Naive B cell (primary cell): ENCODE measurements around the gene DNASE1L3. TPM values are rescaled to one million over a fixed set of nuclear protein-coding genes. Genes with fewer than 3 reads are reported as not detected.
A peak's percentile ranks its signal among the peaks of the same experiment; 100 is the strongest.
"Not testable (repeated sequence)": the region's sequence is repeated elsewhere in the genome, so short reads cannot be mapped to it uniquely, and the experiment has no call there.

Source experiments
- ATAC-seq, 2 donors: fragments of 150-1000 bp; cut with Tn5 transposase; 2 replicates each; pipeline ENCODE4 v1.10.0; 2021; ENCODE audit warnings: low read depth in 2 of 2, mild to moderate bottlenecking in 2 of 2, moderate library complexity in 2 of 2
- DNase-seq: peaks from one replicate; pipeline ENCODE4 v3.0.0; 2022
- H3K27ac Mint-ChIP-seq, 6 donors: one replicate each; pipeline ENCODE4 v1.8.0; 2020 to 2022; ENCODE audit warnings: mild to moderate bottlenecking in 6 of 6, mixed read lengths in 6 of 6, moderate library complexity in 5 of 6, inconsistent platforms in 2 of 6
- H3K27me3 Mint-ChIP-seq, 3 donors: one replicate each; pipeline ENCODE4 v1.8.0; 2021 to 2022; ENCODE audit warnings: mixed read lengths in 3 of 3, mild to moderate bottlenecking in 1 of 3
- H3K36me3 Mint-ChIP-seq, 2 donors: one replicate each; pipeline ENCODE4 v1.8.0; 2020 to 2022; ENCODE audit warnings: mixed read lengths in 2 of 2, inconsistent platforms in 1 of 2, mild to moderate bottlenecking in 1 of 2
- H3K4me1 Mint-ChIP-seq, 3 donors: one replicate each; pipeline ENCODE4 v1.8.0; 2020 to 2022; ENCODE audit warnings: mixed read lengths in 3 of 3, inconsistent platforms in 1 of 3, mild to moderate bottlenecking in 1 of 3, moderate library complexity in 1 of 3
- H3K4me3 Mint-ChIP-seq, 8 donors: one replicate each; pipeline ENCODE4 v1.8.0; 2020 to 2022; ENCODE audit warnings: mild to moderate bottlenecking in 8 of 8, mixed read lengths in 8 of 8, moderate library complexity in 8 of 8, inconsistent platforms in 2 of 8
- H3K9me3 Mint-ChIP-seq, 7 donors: one replicate each; pipeline ENCODE4 v1.8.0; 2020 to 2022; ENCODE audit warnings: mixed read lengths in 7 of 7, mild to moderate bottlenecking in 5 of 7, inconsistent platforms in 2 of 7, moderate library complexity in 1 of 7
- polyA plus RNA-seq, 6 donors: library from polyadenylated mRNA; unstranded; fragments of 300-500 nt; fragmentation: Illumina TruSeq; gene quantifications; one replicate each; pipeline ENCODE4 v1.2.3, GENCODE V29; 2021; ENCODE audit warnings: low read depth in 6 of 6

The DNASE1L3 gene
- polyA plus RNA-seq, 6 donors from 2014 or later: 8.0 to 41.5 (median 14.4) TPM

- peaks cover 19 to 54% (median 34%) of the 10 kb centered on the region in 3 donors for H3K4me1 Mint-ChIP-seq
Measured at GRCh38 chr3:58242860-58243259, 32.1 kb upstream of the DNASE1L3 start.

GRCh38 chr3:58242340-58242739, 31.6 kb upstream of the DNASE1L3 start:
- H3K4me3 Mint-ChIP-seq: peak overlapping the region in 1 of 8 donors; percentile 25
- no peak overlapping the region for H3K27ac Mint-ChIP-seq
- no peaks in the 10 kb centered on the region for H3K9me3 Mint-ChIP-seq
- no peaks in the 10 kb centered on the region for H3K27me3 Mint-ChIP-seq
- H3K4me1 Mint-ChIP-seq: peaks cover 18 to 54% (median 34%) of the 10 kb centered on the region in 3 donors
- DNase-seq: no peak
- H3K36me3 Mint-ChIP-seq: no peaks in the 10 kb centered on the region
- no peak for ATAC-seq

More at GRCh38 chr3:58242860-58243259, 32.1 kb upstream of the DNASE1L3 start:
- not testable (repeated sequence) for H3K36me3 Mint-ChIP-seq, H3K4me3 Mint-ChIP-seq, DNase-seq, H3K27me3 Mint-ChIP-seq, ATAC-seq, H3K9me3 Mint-ChIP-seq, H3K27ac Mint-ChIP-seq

GRCh38 chr3:58241306-58242044, 30.7 kb upstream of the DNASE1L3 start:
- DNase-seq (no peak), ATAC-seq (no peak)
- peak overlapping the region in 2 of 6 donors; percentile 47 to 89 for H3K27ac Mint-ChIP-seq
- peaks cover 21 to 57% (median 40%) of the 10 kb centered on the region in 3 donors for H3K4me1 Mint-ChIP-seq
- H3K9me3 Mint-ChIP-seq: no peaks in the 10 kb centered on the region
- H3K27me3 Mint-ChIP-seq: no peaks in the 10 kb centered on the region
- H3K4me3 Mint-ChIP-seq: peak overlapping the region in 3 of 8 donors; percentile 6 to 56 (median 25)
- H3K36me3 Mint-ChIP-seq: no peaks in the 10 kb centered on the region

GRCh38 chr3:58238830-58239229, 28.1 kb upstream of the DNASE1L3 start:
- Mint-ChIP-seq H3K27ac (peak overlapping the region in 3 of 6 donors; percentile 69 to 83 (median 74)), H3K36me3 (no peaks in the 10 kb centered on the region), H3K4me3 (peak overlapping the region; percentile 92 to 97 (median 94)), H3K9me3 (no peaks in the 10 kb centered on the region), H3K27me3 (no peaks in the 10 kb centered on the region), H3K4me1 (peaks cover 27 to 56% (median 52%) of the 10 kb centered on the region in 3 donors)
- DNase-seq: no peak
- ATAC-seq: no peak

GRCh38 chr3:58237941-58238681, 27.3 kb upstream of the DNASE1L3 start:
- Mint-ChIP-seq H3K4me1 (peaks cover 32 to 63% (median 57%) of the 10 kb centered on the region in 3 donors), H3K4me3 (peak overlapping the region; percentile 92 to 97 (median 94)), H3K9me3 (no peaks in the 10 kb centered on the region), H3K36me3 (no peaks in the 10 kb centered on the region), H3K27me3 (no peaks in the 10 kb centered on the region), H3K27ac (peak overlapping the region; percentile 66 to 95 (median 86))
- peak; percentile 43 for DNase-seq
- ATAC-seq: peak; percentile 46

GRCh38 chr3:58237238-58237940, 26.6 kb upstream of the DNASE1L3 start, which contains the start of gene ABHD6:
Gene ABHD6 (plus strand): TSS chr3:58237792. CDS start chr3:58256587, 18,795 bp downstream.
- H3K9me3 Mint-ChIP-seq: no peaks in the 10 kb centered on the region
- peak; percentile 74 to 76 for ATAC-seq
- no peaks in the 10 kb centered on the region for H3K36me3 Mint-ChIP-seq
- H3K4me3 Mint-ChIP-seq: peak within 1 kb of the TSS; percentile 92 to 97 (median 95)
- H3K27ac Mint-ChIP-seq: peak within 1 kb of the TSS; percentile 83 to 97 (median 94)
- H3K4me1 Mint-ChIP-seq: peaks cover 39 to 69% (median 64%) of the 10 kb centered on the region in 3 donors
- peak; percentile 85 for DNase-seq
- no peaks in the 10 kb centered on the region for H3K27me3 Mint-ChIP-seq

GRCh38 chr3:58236527-58237237, 25.9 kb upstream of the DNASE1L3 start:
- H3K27ac Mint-ChIP-seq: peak overlapping the region; percentile 83 to 97 (median 94)
- no peaks in the 10 kb centered on the region for H3K9me3 Mint-ChIP-seq
- H3K36me3 Mint-ChIP-seq: no peaks in the 10 kb centered on the region
- DNase-seq (no peak), ATAC-seq (peak in 1 of 2 donors; percentile 10)
- H3K27me3 Mint-ChIP-seq: no peaks in the 10 kb centered on the region
- peaks cover 40 to 69% (median 66%) of the 10 kb centered on the region in 3 donors for H3K4me1 Mint-ChIP-seq
- H3K4me3 Mint-ChIP-seq: peak overlapping the region; percentile 91 to 96 (median 94)

- peak overlapping the region in 6 of 8 donors; percentile 37 to 96 (median 92) for H3K4me3 Mint-ChIP-seq
- peaks cover 47 to 69% (median 66%) of the 10 kb centered on the region in 3 donors for H3K4me1 Mint-ChIP-seq
- H3K27ac Mint-ChIP-seq: peak overlapping the region in 3 of 6 donors; percentile 56 to 94 (median 83)
- H3K27me3 Mint-ChIP-seq: no peaks in the 10 kb centered on the region
- DNase-seq (no peak), ATAC-seq (no peak)
- H3K9me3 Mint-ChIP-seq: no peaks in the 10 kb centered on the region
- H3K36me3 Mint-ChIP-seq: no peaks in the 10 kb centered on the region
Measured at GRCh38 chr3:58235970-58236369, 25.2 kb upstream of the DNASE1L3 start.

- DNase-seq: no peak
- Mint-ChIP-seq H3K27me3 (no peaks in the 10 kb centered on the region), H3K27ac (peak overlapping the region in 3 of 6 donors; percentile 74 to 82 (median 76)), H3K9me3 (no peaks in the 10 kb centered on the region), H3K36me3 (no peaks in the 10 kb centered on the region), H3K4me1 (peaks cover 47 to 69% (median 66%) of the 10 kb centered on the region in 3 donors), H3K4me3 (peak overlapping the region in 3 of 8 donors; percentile 0 to 67 (median 50))
- no peak for ATAC-seq
Measured at GRCh38 chr3:58234516-58234931, 23.8 kb upstream of the DNASE1L3 start.

GRCh38 chr3:58231666-58232065, 20.9 kb upstream of the DNASE1L3 start:
- DNase-seq (no peak), ATAC-seq (no peak)
- H3K27ac Mint-ChIP-seq: peak overlapping the region in 5 of 6 donors; percentile 18 to 82 (median 35)
- H3K4me3 Mint-ChIP-seq: peak overlapping the region in 5 of 8 donors; percentile 3 to 85 (median 59)
- H3K4me1 Mint-ChIP-seq: peaks cover 41 to 53% (median 47%) of the 10 kb centered on the region in 3 donors
- H3K9me3 Mint-ChIP-seq: no peaks in the 10 kb centered on the region
- no peaks in the 10 kb centered on the region for H3K27me3 Mint-ChIP-seq
- no peaks in the 10 kb centered on the region for H3K36me3 Mint-ChIP-seq

- ATAC-seq: no peak
- Mint-ChIP-seq H3K27me3 (no peaks in the 10 kb centered on the region), H3K27ac (peak overlapping the region in 3 of 6 donors; percentile 34 to 95 (median 82)), H3K9me3 (no peaks in the 10 kb centered on the region), H3K4me1 (peaks cover 37 to 47% (median 41%) of the 10 kb centered on the region in 3 donors), H3K36me3 (no peaks in the 10 kb centered on the region), H3K4me3 (peak overlapping the region in 1 of 8 donors; percentile 15)
- no peak for DNase-seq
Measured at GRCh38 chr3:58230876-58231552, 20.2 kb upstream of the DNASE1L3 start.

GRCh38 chr3:58227933-58228332, 17.2 kb upstream of the DNASE1L3 start:
- not testable (repeated sequence) for ATAC-seq, H3K36me3 Mint-ChIP-seq, H3K4me3 Mint-ChIP-seq, DNase-seq, H3K9me3 Mint-ChIP-seq, H3K27me3 Mint-ChIP-seq
- Mint-ChIP-seq H3K4me1 (peaks cover 21 to 28% (median 23%) of the 10 kb centered on the region in 3 donors), H3K27ac (peak overlapping the region in 1 of 6 donors; percentile 67)
